CD4-positive, CD25-positive, alpha-beta regulatory T cell (primary cell): ENCODE results near the gene MUC20. TPM values are rescaled to one million over a fixed set of nuclear protein-coding genes. Genes with fewer than 3 reads are reported as not detected.
"Not testable (repeated sequence)": the region's sequence is repeated elsewhere in the genome, so short reads cannot be mapped to it uniquely, and the experiment has no call there.

Experiments
- ATAC-seq, 2 donors: fragments of 150-1000 bp; cut with Tn5 transposase; one replicate each; pipeline ENCODE4 v1.10.0; 2021; ENCODE audit warnings: low read depth in 2 of 2, moderate number of reproducible peaks in 2 of 2, moderate library complexity in 1 of 2
- DNase-seq, 3 donors: peaks; one replicate each; pipeline versions ENCODE4 v3.0.0 to v3.0.0-alpha.2; 2012 to 2022; ENCODE audit warnings: mixed read lengths in 1 of 3
- H3K27ac ChIP-seq: one replicate; pipeline ENCODE4 v1.7.0; 2013; ENCODE audit warnings: mild to moderate bottlenecking, low read length; ENCODE audit not compliant: insufficient read depth, poor library complexity, severe bottlenecking
- H3K27me3 ChIP-seq: one replicate; pipeline ENCODE4 v1.7.0; 2013; ENCODE audit warnings: low read length; ENCODE audit not compliant: control insufficient read depth, insufficient read depth
- H3K36me3 ChIP-seq: one replicate; pipeline ENCODE4 v1.7.0; 2013; ENCODE audit warnings: mild to moderate bottlenecking, low read length, moderate library complexity; ENCODE audit not compliant: control insufficient read depth, insufficient read depth
- H3K4me1 ChIP-seq: 2 replicates; pipeline ENCODE4 v1.7.0; 2013; ENCODE audit warnings: mild to moderate bottlenecking, low read length; ENCODE audit not compliant: insufficient read depth, control insufficient read depth, poor library complexity, severe bottlenecking
- H3K4me3 ChIP-seq: one replicate; pipeline ENCODE4 v1.7.0; 2013; ENCODE audit warnings: low read depth, mild to moderate bottlenecking, low read length, moderate library complexity
- H3K9me3 ChIP-seq, 2 experiments: 1 replicate in 1 of 2; 2 replicates in 1 of 2; pipeline ENCODE4 v1.7.0; 2013; ENCODE audit warnings: low read length in 2 of 2, mild to moderate bottlenecking in 1 of 2, moderate library complexity in 1 of 2; ENCODE audit not compliant: control insufficient read depth in 2 of 2
- H3K27ac Mint-ChIP-seq, 3 donors: one replicate each; pipeline ENCODE4 v1.8.0; 2020 to 2022; ENCODE audit warnings: mild to moderate bottlenecking in 3 of 3, mixed read lengths in 3 of 3, moderate library complexity in 2 of 3
- H3K27me3 Mint-ChIP-seq: one replicate; pipeline ENCODE4 v1.8.0; 2022; ENCODE audit warnings: mild to moderate bottlenecking, mixed read lengths
- H3K36me3 Mint-ChIP-seq: one replicate; pipeline ENCODE4 v1.8.0; 2020; ENCODE audit warnings: mixed read lengths
- H3K4me1 Mint-ChIP-seq, 4 donors: one replicate each; pipeline ENCODE4 v1.8.0; 2020 to 2022; ENCODE audit warnings: mixed read lengths in 4 of 4, mild to moderate bottlenecking in 1 of 4
- H3K4me3 Mint-ChIP-seq, 4 donors: one replicate each; pipeline ENCODE4 v1.8.0; 2020 to 2022; ENCODE audit warnings: mild to moderate bottlenecking in 4 of 4, mixed read lengths in 4 of 4, moderate library complexity in 3 of 4
- H3K9me3 Mint-ChIP-seq, 7 donors: one replicate each; pipeline ENCODE4 v1.8.0; 2020 to 2022; ENCODE audit warnings: mixed read lengths in 7 of 7, mild to moderate bottlenecking in 3 of 7, moderate library complexity in 2 of 7
- polyA plus RNA-seq, 4 donors: library from polyadenylated mRNA; unstranded; fragments of 300-500 nt; fragmentation: Illumina TruSeq; gene quantifications; one replicate each; pipeline ENCODE4 v1.2.3, GENCODE V29; 2021
- total RNA-seq: library from RNA; stranded (reverse); gene quantifications from one replicate; pipeline ENCODE4 v1.2.3, GENCODE V29; 2022

The MUC20 gene
- total and polyA plus RNA-seq, 5 donors from 2014 or later: 0.14 to 1.5 (median 0.47) TPM; not detected in 2

- peak in 1 of 3 donors; percentile 38 for DNase-seq
- H3K27ac Mint-ChIP-seq: no peak overlapping the region
Measured at GRCh38 chr3:195770081-195770840, 49.5 kb downstream of the MUC20 start.

GRCh38 chr3:195770841-195771645 is 50.3 kb downstream of the MUC20 start:
- H3K9me3 ChIP-seq, H3K27me3 Mint-ChIP-seq, H3K27ac ChIP-seq, H3K4me1 ChIP-seq, ATAC-seq, H3K27ac Mint-ChIP-seq, H3K27me3 ChIP-seq, H3K9me3 Mint-ChIP-seq, H3K4me1 Mint-ChIP-seq, H3K36me3 Mint-ChIP-seq, H3K4me3 ChIP-seq, DNase-seq, H3K36me3 ChIP-seq: not testable (repeated sequence)
- peak overlapping the region in 1 of 4 donors; percentile 29 for H3K4me3 Mint-ChIP-seq

More at GRCh38 chr3:195770081-195770840, 49.5 kb downstream of the MUC20 start:
- Mint-ChIP-seq H3K36me3 (no peaks in the 10 kb centered on the region), H3K9me3 (peaks cover 0 to 3% (median 2%) of the 10 kb centered on the region in 7 donors), H3K27me3 (no peaks in the 10 kb centered on the region), H3K4me1 (no peaks in the 10 kb centered on the region), H3K4me3 (peak overlapping the region in 1 of 4 donors; percentile 29)
- Histone ChIP-seq H3K4me3 (no peak overlapping the region), H3K36me3 (no peaks in the 10 kb centered on the region), H3K9me3 (no peaks in the 10 kb centered on the region), H3K27me3 (no peaks in the 10 kb centered on the region), H3K27ac (no peak overlapping the region), H3K4me1 (no peaks in the 10 kb centered on the region)
- no peak for ATAC-seq

- H3K27me3 Mint-ChIP-seq: no peaks in the 10 kb centered on the region
Measured at GRCh38 chr3:195771646-195772300, 51.0 kb downstream of the MUC20 start.

GRCh38 chr3:195773956-195774537 is 53.3 kb downstream of the MUC20 start:
- H3K36me3 ChIP-seq: no peaks in the 10 kb centered on the region
- no peak overlapping the region for H3K27ac Mint-ChIP-seq
- H3K27me3 ChIP-seq: no peaks in the 10 kb centered on the region
- no peak overlapping the region for H3K27ac ChIP-seq
- H3K9me3 Mint-ChIP-seq: peaks cover 0 to 10% (median 0%) of the 10 kb centered on the region in 7 donors
- H3K4me1 ChIP-seq: no peaks in the 10 kb centered on the region
- DNase-seq: no peak
- H3K4me1 Mint-ChIP-seq: peaks cover 0 to 6% (median 0%) of the 10 kb centered on the region in 4 donors
- H3K27me3 Mint-ChIP-seq: no peaks in the 10 kb centered on the region
- H3K4me3 Mint-ChIP-seq: no peak overlapping the region
- no peak for ATAC-seq
- no peak overlapping the region for H3K4me3 ChIP-seq
- H3K36me3 Mint-ChIP-seq: no peaks in the 10 kb centered on the region
- no peaks in the 10 kb centered on the region for H3K9me3 ChIP-seq

More at GRCh38 chr3:195771646-195772300, 51.0 kb downstream of the MUC20 start:
- Histone ChIP-seq H3K27me3 (no peaks in the 10 kb centered on the region), H3K4me3 (no peak overlapping the region), H3K9me3 (no peaks in the 10 kb centered on the region), H3K36me3 (no peaks in the 10 kb centered on the region), H3K4me1 (no peaks in the 10 kb centered on the region), H3K27ac (no peak overlapping the region)
- no peaks in the 10 kb centered on the region for H3K36me3 Mint-ChIP-seq
- H3K4me3 Mint-ChIP-seq: no peak overlapping the region
- H3K27ac Mint-ChIP-seq: no peak overlapping the region
- ATAC-seq: no peak
- peaks cover 0 to 2% (median 2%) of the 10 kb centered on the region in 7 donors for H3K9me3 Mint-ChIP-seq
- no peaks in the 10 kb centered on the region for H3K4me1 Mint-ChIP-seq
- no peak for DNase-seq

- H3K4me3 ChIP-seq: no peak overlapping the region
- H3K9me3 ChIP-seq: no peaks in the 10 kb centered on the region
- Mint-ChIP-seq H3K9me3 (peaks cover 0 to 13% (median 2%) of the 10 kb centered on the region in 7 donors), H3K36me3 (no peaks in the 10 kb centered on the region), H3K4me1 (peaks cover 0 to 11% (median under 1%) of the 10 kb centered on the region in 4 donors), H3K27me3 (no peaks in the 10 kb centered on the region), H3K27ac (no peak overlapping the region), H3K4me3 (no peak overlapping the region)
- ATAC-seq (no peak), DNase-seq (no peak)
- no peaks in the 10 kb centered on the region for H3K27me3 ChIP-seq
- H3K27ac ChIP-seq: no peak overlapping the region
- H3K36me3 ChIP-seq: no peaks in the 10 kb centered on the region
- no peaks in the 10 kb centered on the region for H3K4me1 ChIP-seq
Measured at GRCh38 chr3:195774917-195775316, 54.1 kb downstream of the MUC20 start.

GRCh38 chr3:195777975-195778374 is 57.2 kb downstream of the MUC20 start:
- no peak overlapping the region for H3K27ac Mint-ChIP-seq
- H3K4me3 Mint-ChIP-seq: no peak overlapping the region
- no peak for ATAC-seq

GRCh38 chr3:195781236-195781635 is 60.5 kb downstream of the MUC20 start:
- not testable (repeated sequence) for H3K4me3 ChIP-seq, ATAC-seq, H3K9me3 ChIP-seq, H3K27ac ChIP-seq, H3K4me1 ChIP-seq, H3K27me3 ChIP-seq, H3K27me3 Mint-ChIP-seq, H3K36me3 ChIP-seq, DNase-seq
- H3K36me3 Mint-ChIP-seq: peaks cover 18% of the 10 kb centered on the region
- H3K4me1 Mint-ChIP-seq: peaks cover 0 to 63% (median 20%) of the 10 kb centered on the region in 4 donors
- peak overlapping the region in 2 of 4 donors; percentile 48 to 77 for H3K4me3 Mint-ChIP-seq
- peak overlapping the region; percentile 86 to 94 (median 92) for H3K27ac Mint-ChIP-seq
- H3K9me3 Mint-ChIP-seq: peaks cover 0 to 61% (median 29%) of the 10 kb centered on the region in 7 donors

More at GRCh38 chr3:195777975-195778374, 57.2 kb downstream of the MUC20 start:
- no peaks in the 10 kb centered on the region for H3K9me3 ChIP-seq
- no peak for DNase-seq
- no peaks in the 10 kb centered on the region for H3K36me3 ChIP-seq
- H3K27me3 Mint-ChIP-seq: no peaks in the 10 kb centered on the region
- H3K36me3 Mint-ChIP-seq: peaks cover 9% of the 10 kb centered on the region
- H3K27me3 ChIP-seq: no peaks in the 10 kb centered on the region
- H3K4me1 ChIP-seq: no peaks in the 10 kb centered on the region
- peaks cover 0 to 36% (median 9%) of the 10 kb centered on the region in 7 donors for H3K9me3 Mint-ChIP-seq
- H3K4me1 Mint-ChIP-seq: peaks cover 0 to 36% (median 5%) of the 10 kb centered on the region in 4 donors
- no peak overlapping the region for H3K27ac ChIP-seq
- no peak overlapping the region for H3K4me3 ChIP-seq
